Lower leg skin (tissue), 3 donors: ENCODE results near the gene MCRIP1.

Experiments used
- POLR2A ChIP-seq, 2 donors: fragments of 450-650 bp; IDR thresholded peaks; one replicate each; pipeline ENCODE4 v1.6.1; 2016 to 2017; ENCODE audit warnings: antibody characterized with exemption in 2 of 2, mild to moderate bottlenecking in 1 of 2, moderate library complexity in 1 of 2
- TF ChIP-seq, protein P1 (sequence below), 3 donors: fragments of 450-650 bp; IDR thresholded peaks; one replicate each; pipeline ENCODE4 v1.5.1; 2016; ENCODE audit warnings: antibody characterized with exemption in 3 of 3, mild to moderate bottlenecking in 3 of 3, moderate library complexity in 2 of 3

DNA sequence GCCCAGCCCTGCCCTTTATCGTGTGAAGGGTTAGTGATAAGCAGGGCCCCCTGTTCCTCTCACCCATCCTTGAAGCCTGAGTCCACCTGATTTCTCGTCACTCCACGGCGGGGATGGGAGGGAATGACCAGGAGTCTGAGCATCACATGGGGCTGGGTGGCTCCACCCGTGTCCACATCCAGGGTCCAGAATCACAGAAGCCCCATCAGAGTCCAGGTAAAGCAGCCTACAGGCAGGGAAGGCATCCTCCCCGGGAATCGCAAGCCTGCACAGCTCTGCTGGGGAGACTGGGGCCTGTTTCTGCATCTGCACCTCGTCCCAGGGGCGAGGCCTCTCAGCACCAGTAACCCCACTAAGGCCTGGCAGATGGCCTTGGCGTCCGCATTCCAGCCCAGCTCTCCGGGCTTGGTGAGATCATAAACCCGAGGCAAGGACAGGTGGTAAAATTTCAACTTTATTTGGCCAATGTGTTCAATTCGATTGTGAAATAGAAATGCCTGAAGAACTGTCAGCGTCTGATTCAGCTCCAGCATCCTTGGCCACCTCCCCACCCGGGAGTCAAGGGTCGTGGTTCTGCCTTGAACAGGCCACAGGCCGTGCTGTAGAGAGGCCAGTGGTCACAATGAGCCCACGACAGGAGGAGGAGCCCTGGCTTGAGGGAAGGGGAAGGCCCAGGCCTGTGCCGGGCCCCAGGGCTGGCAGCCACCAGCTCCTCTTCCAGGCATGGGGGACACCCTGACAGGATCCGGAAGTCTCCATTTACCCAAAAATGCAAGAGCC is 9.8 kb upstream of the MCRIP1 start:
- TF ChIP-seq, protein P1, sequence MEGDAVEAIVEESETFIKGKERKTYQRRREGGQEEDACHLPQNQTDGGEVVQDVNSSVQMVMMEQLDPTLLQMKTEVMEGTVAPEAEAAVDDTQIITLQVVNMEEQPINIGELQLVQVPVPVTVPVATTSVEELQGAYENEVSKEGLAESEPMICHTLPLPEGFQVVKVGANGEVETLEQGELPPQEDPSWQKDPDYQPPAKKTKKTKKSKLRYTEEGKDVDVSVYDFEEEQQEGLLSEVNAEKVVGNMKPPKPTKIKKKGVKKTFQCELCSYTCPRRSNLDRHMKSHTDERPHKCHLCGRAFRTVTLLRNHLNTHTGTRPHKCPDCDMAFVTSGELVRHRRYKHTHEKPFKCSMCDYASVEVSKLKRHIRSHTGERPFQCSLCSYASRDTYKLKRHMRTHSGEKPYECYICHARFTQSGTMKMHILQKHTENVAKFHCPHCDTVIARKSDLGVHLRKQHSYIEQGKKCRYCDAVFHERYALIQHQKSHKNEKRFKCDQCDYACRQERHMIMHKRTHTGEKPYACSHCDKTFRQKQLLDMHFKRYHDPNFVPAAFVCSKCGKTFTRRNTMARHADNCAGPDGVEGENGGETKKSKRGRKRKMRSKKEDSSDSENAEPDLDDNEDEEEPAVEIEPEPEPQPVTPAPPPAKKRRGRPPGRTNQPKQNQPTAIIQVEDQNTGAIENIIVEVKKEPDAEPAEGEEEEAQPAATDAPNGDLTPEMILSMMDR (IDR thresholded peaks at IDR 0.05), result no peak
- no peak for TF ChIP-seq POLR2A (IDR thresholded peaks at IDR 0.05)
